ENCODE measurements around the gene PCCA. TPM values are rescaled to one million over a fixed set of nuclear protein-coding genes. Genes with fewer than 3 reads are reported as not detected.

PCCA gene
- polyA plus RNA-seq, 1 of the 3 experiments (the other 2 are of a cell fraction), result 7.3 TPM

DNA sequence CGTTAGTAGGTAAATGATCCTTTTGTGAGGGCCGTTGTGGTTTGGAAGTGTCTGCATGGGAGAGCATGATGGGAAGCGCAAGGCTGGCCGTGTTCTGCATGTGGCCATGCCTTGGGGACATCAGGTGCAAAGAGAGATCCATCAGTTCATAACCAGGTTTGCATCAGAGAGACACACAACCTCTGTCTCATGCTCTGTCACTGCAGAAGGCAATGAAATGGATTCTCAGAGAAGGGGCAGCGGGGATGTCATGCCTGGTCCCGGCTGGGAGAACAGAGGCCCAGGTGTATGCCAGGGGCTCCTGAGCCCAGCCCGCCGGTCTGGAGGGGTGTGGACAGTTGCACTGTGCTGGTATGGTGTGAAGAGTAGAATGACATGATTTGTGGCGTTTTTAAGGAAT is 439.5 kb downstream of the PCCA start:
- Histone ChIP-seq H3K9me2 (no peaks in the 10 kb centered on the region), H3K79me2 (ENCODE audit: insufficient read depth) (no peaks in the 10 kb centered on the region), H3K36me3 (replicated peaks in 1 of 2; ENCODE audit: control insufficient read depth in 1 of 2, insufficient read depth in 2 of 2, low read length in 1 of 2) (peaks cover 3 to 31% of the 10 kb centered on the region in 2 experiments), H3K27me3 (ENCODE audit: insufficient read depth) (no peaks in the 10 kb centered on the region), H3K9me3 (no peaks in the 10 kb centered on the region), H3K9ac (no peak overlapping the region), H3K27ac (ENCODE audit: low read depth in 2 of 2, low read length in 1 of 2) (no peak overlapping the region), H3K4me1 (ENCODE audit: control insufficient read depth in 1 of 2, insufficient read depth in 2 of 2, low read depth in 1 of 2, low read length in 1 of 2) (no peaks in the 10 kb centered on the region; a peak in 1 of 4 replicates), H4K20me1 (ENCODE audit: insufficient read depth) (no peaks in the 10 kb centered on the region), H3K4me2 (no peak overlapping the region), H2AFZ (ENCODE audit: low read depth) (no peak overlapping the region), H3F3A (replicated peaks; ENCODE audit: insufficient read depth) (no peaks in the 10 kb centered on the region), H3K4me3 (ENCODE audit: low read depth in 2 of 2, low read length in 1 of 2) (no peak overlapping the region)
- DNase-seq, result no peak
- POLR2A ChIA-PET, result no interaction called here
- TF ChIP-seq EP300 (IDR thresholded peaks at IDR 0.05; ENCODE audit: borderline replicate concordance in 1 of 2, low read depth in 1 of 2, low read length in 1 of 2), result no peak
- no peak for TF ChIP-seq YY1 (IDR thresholded peaks at IDR 0.05; ENCODE audit: low read depth)
- TF ChIP-seq SMC3 (IDR thresholded peaks at IDR 0.05; ENCODE audit: low read depth, low read length), result no peak
- TF ChIP-seq, protein P1, sequence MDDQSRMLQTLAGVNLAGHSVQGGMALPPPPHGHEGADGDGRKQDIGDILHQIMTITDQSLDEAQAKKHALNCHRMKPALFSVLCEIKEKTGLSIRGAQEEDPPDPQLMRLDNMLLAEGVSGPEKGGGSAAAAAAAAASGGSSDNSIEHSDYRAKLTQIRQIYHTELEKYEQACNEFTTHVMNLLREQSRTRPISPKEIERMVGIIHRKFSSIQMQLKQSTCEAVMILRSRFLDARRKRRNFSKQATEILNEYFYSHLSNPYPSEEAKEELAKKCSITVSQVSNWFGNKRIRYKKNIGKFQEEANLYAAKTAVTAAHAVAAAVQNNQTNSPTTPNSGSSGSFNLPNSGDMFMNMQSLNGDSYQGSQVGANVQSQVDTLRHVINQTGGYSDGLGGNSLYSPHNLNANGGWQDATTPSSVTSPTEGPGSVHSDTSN (IDR thresholded peaks at IDR 0.05), result no peak
- no peak for TF ChIP-seq RFX5 (IDR thresholded peaks at IDR 0.05; ENCODE audit: low read length)
- TF ChIP-seq RCOR1 (IDR thresholded peaks at IDR 0.05; ENCODE audit: low read length), result no peak
- TF ChIP-seq NFIC (IDR thresholded peaks at IDR 0.05; ENCODE audit: borderline replicate concordance), result no peak
- no peak for TF ChIP-seq TAF1 (IDR thresholded peaks at IDR 0.05; ENCODE audit: borderline replicate concordance, low read depth, low read length)
- TF ChIP-seq RXRA (IDR thresholded peaks at IDR 0.05; ENCODE audit: borderline replicate concordance, low read depth), result no peak
- TF ChIP-seq, protein P2, sequence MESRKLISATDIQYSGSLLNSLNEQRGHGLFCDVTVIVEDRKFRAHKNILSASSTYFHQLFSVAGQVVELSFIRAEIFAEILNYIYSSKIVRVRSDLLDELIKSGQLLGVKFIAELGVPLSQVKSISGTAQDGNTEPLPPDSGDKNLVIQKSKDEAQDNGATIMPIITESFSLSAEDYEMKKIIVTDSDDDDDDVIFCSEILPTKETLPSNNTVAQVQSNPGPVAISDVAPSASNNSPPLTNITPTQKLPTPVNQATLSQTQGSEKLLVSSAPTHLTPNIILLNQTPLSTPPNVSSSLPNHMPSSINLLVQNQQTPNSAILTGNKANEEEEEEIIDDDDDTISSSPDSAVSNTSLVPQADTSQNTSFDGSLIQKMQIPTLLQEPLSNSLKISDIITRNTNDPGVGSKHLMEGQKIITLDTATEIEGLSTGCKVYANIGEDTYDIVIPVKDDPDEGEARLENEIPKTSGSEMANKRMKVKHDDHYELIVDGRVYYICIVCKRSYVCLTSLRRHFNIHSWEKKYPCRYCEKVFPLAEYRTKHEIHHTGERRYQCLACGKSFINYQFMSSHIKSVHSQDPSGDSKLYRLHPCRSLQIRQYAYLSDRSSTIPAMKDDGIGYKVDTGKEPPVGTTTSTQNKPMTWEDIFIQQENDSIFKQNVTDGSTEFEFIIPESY (IDR thresholded peaks at IDR 0.05; ENCODE audit: borderline replicate concordance, low read depth), result no peak
- no peak for TF ChIP-seq NRF1 (IDR thresholded peaks at IDR 0.05; ENCODE audit: low read depth, low read length)
- TF ChIP-seq ELF1 (IDR thresholded peaks at IDR 0.05), result no peak
- TF ChIP-seq MXI1 (IDR thresholded peaks at IDR 0.05; ENCODE audit: low read depth, low read length), result no peak
- TF ChIP-seq GABPA (IDR thresholded peaks at IDR 0.05; ENCODE audit: low read depth), result no peak
- TF ChIP-seq, protein P3, sequence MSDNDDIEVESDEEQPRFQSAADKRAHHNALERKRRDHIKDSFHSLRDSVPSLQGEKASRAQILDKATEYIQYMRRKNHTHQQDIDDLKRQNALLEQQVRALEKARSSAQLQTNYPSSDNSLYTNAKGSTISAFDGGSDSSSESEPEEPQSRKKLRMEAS (IDR thresholded peaks at IDR 0.05; ENCODE audit: low read depth), result no peak
- CTCF ChIA-PET, result interaction anchor here (4.1 kb wide), 1 partner anchor 15 kb away, joined by 26 read pairs; no protein-coding TSS in a partner anchor
- 96% methylated on average over 9 of the region's 9 CpGs for WGBS (ENCODE audit: low lambda C conversion rate)

DNA sequence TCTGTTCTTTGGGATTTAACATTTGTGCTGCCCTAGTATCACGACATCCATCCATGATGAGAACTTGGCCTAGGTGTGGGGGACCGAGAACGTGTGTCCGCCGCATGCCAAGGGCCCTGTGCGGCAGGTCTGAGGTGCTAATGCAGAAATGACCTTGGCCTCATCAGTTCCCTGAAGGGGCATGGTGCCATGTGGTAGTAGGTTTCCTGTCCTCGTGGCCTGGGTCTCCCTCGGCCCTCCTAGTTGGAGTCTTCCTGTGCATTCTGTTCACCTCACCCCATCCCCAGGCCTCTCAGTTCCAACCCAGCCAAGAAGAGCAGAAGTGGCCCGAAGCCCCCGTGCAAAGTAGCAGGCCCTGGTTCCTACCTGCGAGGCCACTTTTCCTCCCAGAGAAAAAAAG is 439.9 kb downstream of the PCCA start:
- H3K36me3 ChIP-seq (replicated peaks in 1 of 2; ENCODE audit: control insufficient read depth in 1 of 2, insufficient read depth in 2 of 2, low read length in 1 of 2), result peaks cover 3 to 31% of the 10 kb centered on the region in 2 experiments
- no peak overlapping the region for H3K9ac ChIP-seq
- no peak overlapping the region for H3K4me2 ChIP-seq
- DNase-seq, result no peak
- H3K79me2 ChIP-seq (ENCODE audit: insufficient read depth), result no peaks in the 10 kb centered on the region
- H3F3A ChIP-seq (replicated peaks; ENCODE audit: insufficient read depth), result no peaks in the 10 kb centered on the region
- H3K27me3 ChIP-seq (ENCODE audit: insufficient read depth), result no peaks in the 10 kb centered on the region
- H3K4me3 ChIP-seq (ENCODE audit: low read depth in 2 of 2, low read length in 1 of 2), result no peak overlapping the region
- no peaks in the 10 kb centered on the region; a peak in 1 of 4 replicates for H3K4me1 ChIP-seq (ENCODE audit: control insufficient read depth in 1 of 2, insufficient read depth in 2 of 2, low read depth in 1 of 2, low read length in 1 of 2)
- no peak overlapping the region for H3K27ac ChIP-seq (ENCODE audit: low read depth in 2 of 2, low read length in 1 of 2)
- ChIA-PET CTCF (no interaction called here), POLR2A (no interaction called here)
- no peak for TF ChIP-seq JUND (IDR thresholded peaks at IDR 0.05)
- TF ChIP-seq RXRA (IDR thresholded peaks at IDR 0.05; ENCODE audit: borderline replicate concordance, low read depth), result no peak
- TF ChIP-seq FOSL2 (IDR thresholded peaks at IDR 0.05; ENCODE audit: borderline replicate concordance, low read depth), result no peak
- TF ChIP-seq RCOR1 (IDR thresholded peaks at IDR 0.05; ENCODE audit: low read length), result no peak
- no peak for TF ChIP-seq ELF1 (IDR thresholded peaks at IDR 0.05)
- TF ChIP-seq, protein P4, sequence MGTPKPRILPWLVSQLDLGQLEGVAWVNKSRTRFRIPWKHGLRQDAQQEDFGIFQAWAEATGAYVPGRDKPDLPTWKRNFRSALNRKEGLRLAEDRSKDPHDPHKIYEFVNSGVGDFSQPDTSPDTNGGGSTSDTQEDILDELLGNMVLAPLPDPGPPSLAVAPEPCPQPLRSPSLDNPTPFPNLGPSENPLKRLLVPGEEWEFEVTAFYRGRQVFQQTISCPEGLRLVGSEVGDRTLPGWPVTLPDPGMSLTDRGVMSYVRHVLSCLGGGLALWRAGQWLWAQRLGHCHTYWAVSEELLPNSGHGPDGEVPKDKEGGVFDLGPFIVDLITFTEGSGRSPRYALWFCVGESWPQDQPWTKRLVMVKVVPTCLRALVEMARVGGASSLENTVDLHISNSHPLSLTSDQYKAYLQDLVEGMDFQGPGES (IDR thresholded peaks at IDR 0.05; ENCODE audit: low read depth, low read length), result no peak
- no peak for TF ChIP-seq TEAD4 (IDR thresholded peaks at IDR 0.05; ENCODE audit: borderline replicate concordance, insufficient read depth)
- no peak for TF ChIP-seq NRF1 (IDR thresholded peaks at IDR 0.05; ENCODE audit: low read depth, low read length)
- no peaks in the 10 kb centered on the region for H4K20me1 ChIP-seq (ENCODE audit: insufficient read depth)
- 96% methylated on average over 11 of the region's 11 CpGs for WGBS (ENCODE audit: low lambda C conversion rate)
- no peak overlapping the region for H2AFZ ChIP-seq (ENCODE audit: low read depth)
- H3K9me3 ChIP-seq, result no peaks in the 10 kb centered on the region
- no peaks in the 10 kb centered on the region for H3K9me2 ChIP-seq
